NCI-H82 treated with DMSO at 0.1 percent for 48 hours (cell line): ENCODE measurements around the gene COBLL1.

ENCODE experiments used
- DNase-seq: peaks from one replicate; lab custom pipeline; 2025; ENCODE audit not compliant: unreplicated experiment; lab: John Stamatoyannopoulos, UW

COBLL1 gene

DNA sequence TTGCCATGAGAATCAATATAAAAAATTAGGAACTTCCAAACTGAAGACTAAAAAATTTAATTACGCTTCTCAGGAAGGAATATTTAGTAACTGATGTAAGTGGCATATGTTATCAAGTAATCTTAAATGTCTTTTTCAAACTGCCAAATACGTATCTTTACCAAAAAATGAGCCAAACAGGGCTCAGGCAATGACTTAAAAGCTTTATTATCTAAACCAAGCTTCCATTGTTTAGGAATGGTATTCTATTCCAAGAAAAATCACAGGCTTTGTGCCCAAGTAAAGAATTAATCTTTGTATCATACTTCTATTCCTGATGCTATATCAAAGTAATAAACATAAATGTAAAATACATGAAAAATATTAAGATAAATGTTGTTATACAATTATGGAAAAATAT lies 148.7 kb downstream of the COBLL1 start:
- no peak for DNase-seq

DNA sequence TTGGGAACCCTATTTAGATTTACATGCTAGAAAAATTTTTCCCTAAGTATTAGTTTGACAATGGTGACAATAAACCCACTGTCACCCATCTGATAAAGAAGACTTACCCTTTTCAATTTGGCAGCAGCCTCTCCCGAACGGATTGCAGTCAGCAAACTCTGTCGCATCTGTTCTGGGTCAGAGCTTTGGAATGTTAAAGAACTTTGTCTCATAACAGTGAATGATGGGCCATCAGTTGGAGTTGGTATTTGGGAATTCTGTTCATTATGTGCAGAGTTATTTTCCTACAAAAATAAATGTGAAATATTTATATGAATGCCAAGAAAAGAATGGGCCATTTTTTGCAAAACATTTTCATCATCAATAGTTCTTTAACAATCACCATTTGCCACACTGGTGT lies 149.5 kb downstream of the COBLL1 start:
- no peak for DNase-seq

DNA sequence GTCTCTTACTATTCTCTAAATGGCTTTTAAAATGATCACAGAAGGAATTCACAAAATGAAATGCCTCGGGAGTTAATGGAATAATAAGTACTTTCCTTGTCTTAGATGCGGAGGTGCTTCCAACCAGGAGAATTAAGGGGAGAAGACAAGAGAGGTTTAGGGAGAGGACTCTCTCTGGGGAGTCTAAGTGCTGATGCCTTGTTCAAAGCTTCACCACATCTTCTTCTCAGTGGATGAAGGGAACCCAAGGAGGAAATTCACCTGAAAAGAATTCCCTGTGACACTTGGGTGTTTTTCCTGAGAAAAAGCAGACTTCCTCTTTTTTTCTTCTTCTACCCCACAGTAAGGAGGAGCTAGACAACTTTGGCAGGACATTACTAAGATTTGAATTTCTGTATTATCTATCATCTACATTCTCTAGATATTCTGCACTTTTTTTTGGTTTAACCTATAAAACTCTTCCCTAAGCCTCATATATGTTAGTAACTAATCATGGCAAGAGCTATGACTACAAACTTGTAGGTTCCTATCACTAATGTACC lies 150.2 kb downstream of the COBLL1 start:
- DNase-seq, result no peak

DNA sequence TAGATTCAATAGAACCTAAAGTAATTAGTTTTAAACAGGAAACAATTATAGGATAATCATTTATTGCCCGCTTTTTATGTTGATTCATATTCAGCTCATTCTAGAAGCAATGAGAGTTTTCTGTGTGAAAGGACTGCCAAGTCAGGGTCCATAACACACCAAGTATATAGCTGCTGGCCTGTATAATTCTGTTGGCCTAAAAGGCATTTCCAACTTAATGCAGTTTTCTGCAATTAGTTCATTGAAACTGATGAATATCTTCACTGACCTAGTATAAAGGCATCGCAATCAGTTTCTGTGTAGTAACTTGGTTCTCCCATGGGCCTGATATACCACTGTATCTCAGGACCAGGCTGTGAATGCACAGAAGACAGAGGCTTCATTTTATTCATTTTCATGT lies 151.3 kb downstream of the COBLL1 start:
- no peak for DNase-seq

DNA sequence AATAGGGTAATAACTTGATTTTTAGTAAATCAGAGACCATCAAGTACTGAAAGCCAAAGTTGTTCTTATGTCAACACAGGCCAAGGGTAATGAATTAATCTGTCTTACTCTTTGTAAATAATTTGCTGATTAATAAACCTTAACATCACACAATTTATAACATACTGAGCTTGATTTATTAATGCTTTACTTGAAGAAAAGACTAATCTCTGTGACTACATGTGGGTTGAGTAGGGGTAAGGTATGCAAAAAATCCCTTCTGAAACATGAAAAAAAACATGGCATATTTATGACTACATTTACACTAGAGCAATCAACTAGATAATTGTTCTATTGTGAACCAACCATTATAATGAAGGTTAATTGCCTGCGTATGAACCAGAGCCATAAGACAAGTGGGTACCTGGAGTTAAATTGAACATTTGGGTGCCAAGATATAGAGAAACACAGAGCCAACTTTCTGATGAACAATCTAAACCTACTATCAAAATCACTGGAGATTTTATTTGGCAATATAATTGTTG lies 152.7 kb downstream of the COBLL1 start:
- no peak for DNase-seq

DNA sequence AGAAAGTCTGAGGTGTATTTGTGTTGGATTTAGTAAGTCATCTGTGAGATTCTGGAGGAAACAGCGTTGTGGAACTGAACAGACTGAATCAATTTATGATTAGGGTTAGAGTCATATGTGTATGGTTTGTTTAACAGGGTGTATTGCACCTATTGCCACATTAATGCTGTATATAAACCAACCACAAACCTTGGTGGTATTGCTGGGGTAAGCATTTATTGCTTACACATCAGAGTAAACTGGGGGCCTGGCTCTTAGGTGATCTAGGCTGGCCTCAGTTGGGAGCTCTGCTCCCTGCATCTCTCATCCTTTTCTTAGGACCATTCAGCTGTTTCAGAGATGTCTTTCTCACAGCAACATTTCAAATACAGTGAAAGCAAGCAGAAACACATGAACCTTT lies 160.6 kb downstream of the COBLL1 start:
- no peak for DNase-seq

DNA sequence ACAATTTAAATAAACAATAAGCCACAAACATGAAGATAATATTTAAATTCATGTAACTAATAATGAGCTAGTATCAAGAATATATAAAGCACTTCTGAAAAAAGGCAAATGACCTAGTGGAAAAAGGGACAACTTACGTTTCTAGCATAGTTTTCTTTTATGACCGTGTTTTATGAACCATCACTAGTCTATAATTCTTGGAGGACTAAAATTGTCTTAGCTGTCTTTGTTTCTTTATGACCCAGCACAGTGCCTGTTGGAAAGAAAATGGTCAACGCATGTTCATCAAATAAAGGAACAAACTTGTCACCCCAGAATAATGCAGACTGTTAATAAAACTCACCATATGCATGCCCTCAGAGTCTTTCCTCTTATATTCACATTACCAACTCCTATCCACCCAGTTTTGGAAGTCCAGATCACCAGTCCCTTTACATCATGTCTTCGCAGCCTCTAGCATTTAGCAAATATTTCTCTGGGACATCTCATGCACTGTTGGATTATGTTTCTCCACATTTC lies 162.9 kb downstream of the COBLL1 start:
- no peak for DNase-seq

DNA sequence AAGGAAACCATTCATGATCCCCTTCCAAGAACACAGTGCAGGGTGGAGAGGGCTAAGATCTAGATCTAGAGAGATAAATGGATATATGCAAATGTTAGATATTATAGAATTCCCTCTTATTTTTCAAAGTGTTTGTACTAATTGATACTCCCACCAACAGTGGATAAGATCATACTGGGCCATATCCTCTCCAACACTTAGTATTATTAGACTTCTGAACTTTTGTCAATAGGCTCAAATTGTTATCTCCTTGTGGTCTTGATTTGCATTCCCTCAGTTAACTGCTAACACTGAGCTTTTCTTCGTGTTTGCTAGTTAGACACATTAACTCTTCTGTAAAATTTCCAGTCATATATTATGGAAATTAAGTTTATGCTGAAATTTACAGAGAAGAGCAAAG lies 163.9 kb downstream of the COBLL1 start:
- no peak for DNase-seq

DNA sequence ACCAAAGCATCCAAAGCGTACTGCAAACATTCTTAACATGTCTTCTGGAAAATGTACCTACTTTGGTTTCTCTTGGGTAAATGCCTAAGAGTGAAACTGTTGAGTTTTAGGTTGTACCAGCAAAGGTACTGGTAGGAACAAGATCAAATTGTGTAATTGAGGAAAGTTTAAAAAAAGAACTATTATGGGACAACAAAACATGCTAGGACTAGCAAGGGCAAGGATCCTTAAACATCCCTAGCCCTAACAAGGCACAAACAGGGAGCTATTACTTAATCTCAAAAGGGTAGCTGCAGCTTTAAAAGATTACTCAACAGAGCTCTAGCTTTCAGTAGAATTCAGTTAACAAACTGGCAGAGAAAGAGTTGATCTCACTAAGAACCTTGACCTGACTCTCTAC lies 164.4 kb downstream of the COBLL1 start:
- no peak for DNase-seq

DNA sequence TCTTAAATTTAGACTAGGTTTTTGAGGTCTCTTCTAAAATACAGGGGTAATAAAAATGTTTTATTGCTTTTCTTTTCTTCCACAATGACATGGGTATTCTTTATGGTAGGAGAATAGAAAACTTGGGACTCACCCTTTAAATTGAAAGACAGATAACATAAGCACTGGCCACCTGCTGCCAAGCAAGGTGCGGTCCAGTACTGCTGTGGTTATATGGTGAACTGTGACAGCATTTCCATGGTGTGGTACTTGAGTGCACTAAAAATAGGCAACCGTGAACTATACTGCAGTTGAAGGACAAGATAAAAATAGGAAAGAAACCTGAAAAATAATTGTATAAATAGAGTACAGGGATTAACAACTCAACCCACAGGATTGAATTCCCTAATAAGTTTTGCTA lies 165.9 kb downstream of the COBLL1 start:
- no peak for DNase-seq

DNA sequence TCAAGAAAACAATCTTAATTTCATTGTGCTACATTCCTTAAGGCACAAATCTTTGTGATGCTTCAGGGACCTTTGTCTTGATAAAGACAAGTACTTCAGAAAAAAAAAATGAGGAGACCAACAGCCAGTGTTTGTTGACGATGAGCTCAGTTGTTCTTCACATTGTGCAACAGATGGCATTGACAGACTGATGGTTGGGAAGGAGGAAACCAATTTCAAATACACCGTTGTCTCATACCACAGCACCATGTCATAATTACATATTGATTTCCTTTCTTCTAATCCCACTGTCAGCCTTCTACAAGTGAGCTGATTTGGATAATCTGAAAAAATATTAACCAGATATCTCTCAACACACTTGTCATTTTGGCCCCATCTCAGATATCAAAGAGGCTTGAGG lies 166.6 kb downstream of the COBLL1 start:
- DNase-seq, result no peak

DNA sequence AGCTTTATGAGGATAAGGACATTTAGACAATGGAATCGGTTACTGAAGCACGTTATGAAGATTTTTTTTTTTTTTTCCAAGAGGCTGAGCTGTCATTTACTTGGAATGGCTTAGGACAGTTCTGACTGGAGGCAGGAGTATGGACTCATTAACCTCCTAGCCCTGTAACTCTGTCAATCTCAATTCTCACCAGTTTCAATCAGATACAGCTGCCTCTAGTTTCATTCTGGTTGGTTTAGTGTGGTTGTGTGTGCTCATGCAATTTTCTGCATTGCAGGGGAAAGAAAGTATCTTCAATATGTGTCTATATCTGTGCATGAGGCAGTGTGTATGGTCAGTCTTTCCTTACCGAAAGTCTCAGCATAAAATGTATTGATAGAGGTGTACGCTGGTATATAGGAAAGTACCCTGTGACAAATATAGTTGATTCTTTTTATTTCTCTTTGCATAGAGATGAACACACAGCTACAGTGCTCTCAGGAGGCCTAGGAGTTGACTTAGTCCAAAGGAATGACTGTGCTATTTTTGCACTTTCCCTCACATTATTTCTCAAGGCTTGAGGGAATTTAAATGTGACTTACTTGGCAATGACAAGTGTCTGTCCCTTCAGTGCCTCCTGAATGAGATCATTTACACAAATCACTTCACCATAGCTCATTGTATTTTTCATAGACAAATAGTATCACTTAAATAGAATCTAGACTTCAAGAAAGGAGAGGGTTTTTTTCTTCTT lies 169.8 kb downstream of the COBLL1 start:
- DNase-seq, result no peak

DNA sequence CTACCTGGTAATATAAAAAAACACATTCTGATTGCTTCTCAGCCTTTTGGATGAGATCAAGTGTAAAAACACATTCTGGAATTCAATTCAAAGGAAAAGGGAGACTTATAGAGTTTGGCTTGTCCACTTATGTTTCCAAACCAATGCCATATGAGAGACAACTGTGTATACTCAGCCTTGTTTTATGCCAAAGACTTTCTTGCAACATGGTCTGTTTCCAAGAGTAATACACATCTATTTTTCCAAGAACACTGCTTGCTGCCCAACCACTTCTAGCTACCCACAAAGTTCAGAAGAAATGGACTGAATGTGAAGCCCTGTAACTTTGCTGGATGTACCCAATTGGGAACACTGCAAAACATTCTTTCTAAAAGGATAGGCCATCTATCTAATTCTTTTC lies 172.3 kb downstream of the COBLL1 start:
- DNase-seq, result no peak

DNA sequence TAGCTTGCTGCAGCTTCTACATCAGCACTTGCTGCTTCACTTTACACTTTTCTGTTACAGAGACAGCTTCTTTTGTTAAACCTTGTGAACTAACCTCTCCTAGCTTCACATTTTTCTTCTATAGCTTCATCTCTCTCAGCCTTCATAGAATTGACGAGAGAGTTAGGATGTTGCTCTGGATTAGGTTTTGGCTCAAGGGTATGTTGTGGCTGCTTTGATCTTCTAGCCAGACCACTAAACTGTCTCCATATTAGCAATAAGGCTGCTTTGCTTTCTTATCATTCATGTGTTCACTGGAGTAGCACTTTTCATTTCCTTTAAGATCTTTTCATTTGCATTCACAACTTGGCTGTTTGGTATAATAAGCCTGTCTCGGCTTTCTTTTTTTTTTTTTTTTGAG lies 174.1 kb downstream of the COBLL1 start:
- DNase-seq, result no peak

DNA sequence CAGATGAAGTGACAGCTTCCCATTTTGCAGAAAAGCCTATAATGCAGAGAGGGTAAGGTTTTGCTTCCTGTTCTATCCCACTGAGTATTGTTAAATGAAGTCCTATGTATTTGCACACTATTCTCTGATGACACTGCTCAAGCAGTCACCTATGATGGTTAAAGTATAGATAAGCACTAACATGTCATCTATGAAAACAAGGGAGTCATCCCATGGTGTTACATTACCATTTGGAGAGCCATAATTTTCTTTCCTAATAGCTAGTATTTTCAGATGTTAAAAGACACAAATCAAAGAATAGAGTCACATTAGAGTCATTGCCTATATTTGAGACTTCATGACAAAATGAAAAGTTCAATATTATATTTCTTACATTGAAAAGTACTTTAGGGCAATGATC lies 177.6 kb downstream of the COBLL1 start:
- DNase-seq, result no peak

DNA sequence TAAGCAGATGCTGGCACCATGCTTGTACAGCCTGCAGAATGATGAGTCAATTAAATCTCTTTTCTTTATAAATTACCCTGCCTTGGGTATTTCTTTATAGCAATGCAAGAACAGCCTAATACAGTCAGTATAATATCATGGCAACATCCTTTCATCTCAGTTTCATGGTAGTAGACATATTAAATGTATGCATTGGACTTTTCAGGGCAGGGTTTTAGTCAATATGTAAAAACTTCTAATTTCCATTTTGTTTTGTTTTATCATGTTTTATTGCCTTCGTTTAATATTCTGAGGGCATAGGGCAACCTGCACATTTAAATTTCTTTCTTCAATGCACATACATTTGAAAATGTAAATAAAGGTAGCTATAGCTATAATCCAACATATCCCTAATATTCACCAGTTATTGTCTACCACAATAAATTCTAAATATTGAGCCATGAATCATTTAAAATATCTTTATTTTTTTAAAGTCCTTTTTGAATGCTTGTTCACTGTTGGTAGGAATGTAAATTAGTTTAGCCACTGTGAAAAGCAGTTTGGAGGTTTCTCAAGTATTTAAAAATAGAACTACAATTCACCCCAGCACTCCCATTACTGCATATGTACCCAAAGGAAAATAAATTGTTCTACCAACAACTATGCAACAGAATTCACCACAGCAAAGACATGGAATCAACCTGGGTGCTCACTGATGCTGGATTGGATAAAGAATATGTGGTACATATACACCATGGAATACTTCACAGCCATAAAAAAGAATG lies 178.6 kb downstream of the COBLL1 start:
- no peak for DNase-seq

DNA sequence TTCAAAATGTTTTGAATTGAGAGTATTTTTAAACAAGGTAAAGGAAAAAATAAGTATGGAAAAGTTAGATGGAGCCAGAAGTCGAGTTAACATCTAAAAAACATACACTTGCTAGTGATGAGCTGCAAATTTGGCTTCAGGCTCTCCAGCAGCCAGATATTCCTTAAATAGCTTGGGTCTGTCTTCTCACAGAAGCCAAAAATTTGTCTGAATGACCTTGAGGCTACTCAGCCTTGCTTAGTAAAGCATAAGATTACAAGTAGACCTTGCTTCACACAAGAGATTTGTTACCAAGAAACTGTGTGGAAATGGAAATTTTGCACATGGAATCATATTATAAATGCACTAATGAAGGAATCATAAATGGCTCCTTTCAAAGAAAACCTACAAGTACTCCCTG lies 179.6 kb downstream of the COBLL1 start:
- no peak for DNase-seq

DNA sequence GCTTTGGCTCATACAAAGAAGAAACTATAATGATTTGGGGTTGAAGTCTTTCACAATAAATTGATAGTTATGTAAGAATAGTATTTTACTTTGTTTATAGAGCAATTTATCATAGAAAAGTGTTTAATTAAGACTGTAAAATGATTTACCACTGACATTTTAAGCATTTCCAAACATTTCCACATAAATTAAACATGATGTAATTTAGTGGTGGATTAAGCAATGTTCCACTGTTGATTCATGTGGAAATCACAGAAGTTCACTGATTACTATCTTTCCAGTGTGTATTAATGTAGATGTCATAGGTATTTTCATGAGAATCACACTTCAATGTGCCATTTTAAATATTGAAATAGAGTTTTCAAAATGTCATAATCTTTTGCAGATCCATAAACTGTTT lies 180.3 kb downstream of the COBLL1 start:
- DNase-seq, result no peak

DNA sequence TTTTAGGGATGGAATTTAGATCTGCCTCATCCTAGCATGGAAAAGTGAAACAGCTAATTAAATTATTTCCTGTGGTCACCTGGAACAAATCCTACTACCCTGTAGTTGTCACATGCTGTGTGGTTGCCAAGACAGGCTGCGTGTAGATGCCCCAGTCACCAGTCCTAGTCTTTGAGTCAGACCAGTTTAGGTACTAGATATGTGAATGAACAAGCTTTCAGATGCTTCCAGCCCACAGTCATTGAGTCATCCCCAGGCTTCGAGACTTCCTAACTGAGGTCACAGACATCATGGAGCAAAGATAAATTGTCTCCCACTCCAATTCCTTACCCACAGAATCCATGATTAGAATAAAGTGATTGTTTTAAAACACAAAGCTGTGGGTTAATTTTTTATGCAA lies 184.5 kb downstream of the COBLL1 start:
- DNase-seq, result no peak

DNA sequence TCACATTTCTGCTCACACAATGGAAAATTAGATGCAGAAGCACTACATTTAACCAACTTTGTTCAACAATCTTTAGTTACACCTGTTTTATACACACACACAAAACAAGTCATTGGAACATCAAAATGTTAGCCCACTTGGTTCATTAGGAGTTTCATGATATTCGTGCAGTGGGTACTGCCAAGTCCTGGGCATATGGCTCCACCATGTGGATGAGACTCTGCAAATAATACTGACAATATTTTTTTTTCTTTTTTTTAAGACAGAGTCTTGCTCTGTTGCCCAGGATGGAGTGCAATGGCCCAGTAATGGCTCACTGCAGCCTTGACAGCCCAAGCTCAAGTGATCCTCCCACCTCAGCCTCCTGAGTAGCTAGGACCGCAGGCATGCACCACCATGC lies 185.9 kb downstream of the COBLL1 start:
- DNase-seq, result no peak

DNA sequence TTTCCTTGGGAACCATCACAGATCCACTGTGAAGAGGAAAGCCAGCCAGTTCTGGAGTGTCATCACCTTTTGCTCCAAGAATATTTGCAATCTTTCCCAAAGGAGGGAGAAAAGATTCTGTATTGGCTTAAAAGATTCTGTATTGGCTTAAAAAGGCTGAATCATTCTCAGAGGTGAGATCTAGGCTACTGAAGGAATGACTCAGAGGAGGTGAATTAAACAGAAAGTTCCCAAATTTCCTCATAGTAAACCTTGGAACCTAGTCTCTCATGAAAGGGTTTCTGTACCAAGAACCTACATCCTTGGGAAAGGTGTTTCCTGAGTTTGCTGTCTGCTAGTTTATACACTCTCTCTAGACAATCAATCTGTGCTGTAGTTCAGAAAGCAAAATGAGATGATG lies 186.3 kb downstream of the COBLL1 start:
- DNase-seq, result no peak

DNA sequence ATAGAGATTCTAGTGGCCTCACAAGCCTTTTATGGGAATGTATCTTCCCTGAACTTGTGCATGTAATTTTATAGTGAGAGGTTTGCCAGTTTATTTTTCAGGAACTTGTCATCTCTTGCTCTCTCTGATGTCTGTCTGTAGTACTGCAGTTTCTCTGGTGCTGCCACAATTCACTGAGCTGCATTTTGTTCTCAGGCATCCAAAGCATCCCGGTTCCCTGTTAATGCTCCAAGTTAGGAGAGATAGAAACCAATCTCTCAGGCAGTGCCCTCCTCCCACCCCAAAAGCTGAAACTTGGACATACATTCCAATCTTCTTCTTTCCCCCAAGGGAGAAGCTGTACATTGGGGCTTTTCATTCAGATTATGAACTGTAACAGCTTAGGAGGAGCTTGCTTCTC lies 190.3 kb downstream of the COBLL1 start:
- no peak for DNase-seq
